MM.1S (cell line): ENCODE results near the gene KAT2B.

ENCODE experiments used
- DNase-seq: peaks from one replicate; pipeline ENCODE4 v3.0.0-alpha.2; 2015
- H2AFZ ChIP-seq: fragments of 300-600 bp; sonication (generic); 2 replicates; pipeline ENCODE4 v1.6.0; 2016; ENCODE audit warnings: antibody characterized with exemption, low read length
- H3F3A ChIP-seq: fragments of 300-600 bp; sonication (generic); 2 replicates; pipeline ENCODE4 v1.6.1; 2016; ENCODE audit warnings: mild to moderate bottlenecking, antibody characterized with exemption, low read length, moderate library complexity, mixed read lengths; ENCODE audit not compliant: insufficient read depth
- H3K27ac ChIP-seq: fragments of 300-600 bp; sonication (generic); 2 replicates; pipeline ENCODE4 v1.5.1; 2016; ENCODE audit warnings: mild to moderate bottlenecking, low read length
- H3K27me3 ChIP-seq: fragments of 300-600 bp; sonication (generic); replicated peaks from 2 replicates; pipeline ENCODE4 v1.6.0; 2016; ENCODE audit warnings: low read length; ENCODE audit not compliant: insufficient read depth
- H3K36me3 ChIP-seq: fragments of 300-600 bp; sonication (generic); replicated peaks from 2 replicates; pipeline ENCODE4 v1.6.1; 2016; ENCODE audit warnings: mild to moderate bottlenecking, low read length, mixed read lengths; ENCODE audit not compliant: insufficient read depth
- H3K4me1 ChIP-seq: fragments of 300-600 bp; sonication (generic); 2 replicates; pipeline ENCODE4 v1.6.1; 2016; ENCODE audit warnings: low read length, mixed read lengths
- H3K4me2 ChIP-seq: fragments of 300-600 bp; sonication (generic); 2 replicates; pipeline ENCODE4 v1.6.0; 2016; ENCODE audit warnings: low read depth, low read length
- H3K4me3 ChIP-seq: fragments of 300-600 bp; sonication (generic); 2 replicates; pipeline ENCODE4 v1.5.1; 2016; ENCODE audit warnings: low read length, mixed read lengths
- H3K79me2 ChIP-seq: fragments of 300-600 bp; sonication (generic); 2 replicates; pipeline ENCODE4 v1.6.1; 2016; ENCODE audit warnings: mixed run types, low read length, mixed read lengths
- H3K9ac ChIP-seq: fragments of 300-600 bp; sonication (generic); 2 replicates; pipeline ENCODE4 v1.6.1; 2016; ENCODE audit warnings: low read length, mixed read lengths
- H3K9me2 ChIP-seq: fragments of 300-600 bp; sonication (generic); replicated peaks from 2 replicates; pipeline ENCODE4 v1.6.1; 2016; ENCODE audit warnings: mild to moderate bottlenecking, low read length, mixed read lengths; ENCODE audit not compliant: insufficient read depth
- H3K9me3 ChIP-seq: fragments of 300-600 bp; sonication (generic); replicated peaks from 2 replicates; pipeline ENCODE4 v1.6.1; 2016; ENCODE audit warnings: mild to moderate bottlenecking, low read length, mixed read lengths; ENCODE audit not compliant: insufficient read depth
- H4K20me1 ChIP-seq: fragments of 300-600 bp; sonication (generic); 2 replicates; pipeline ENCODE4 v1.6.1; 2016; ENCODE audit warnings: mild to moderate bottlenecking, low read length, moderate library complexity, mixed read lengths; ENCODE audit not compliant: insufficient read depth
- EZH2 ChIP-seq: fragments of 300-600 bp; sonication (generic); optimal IDR thresholded peaks from 2 replicates; pipeline ENCODE3; 2017; ENCODE audit warnings: low read depth, mild to moderate bottlenecking, antibody characterized with exemption, low read length, mixed read lengths
- EZH2phosphoT487 ChIP-seq: fragments of 300-600 bp; sonication (generic); IDR thresholded peaks from 2 replicates; pipeline ENCODE4 v1.6.1; 2018; ENCODE audit warnings: antibody characterized with exemption, low read length
- TF ChIP-seq, protein P1 (sequence below): fragments of 300-600 bp; sonication (generic); IDR thresholded peaks from 2 replicates; pipeline ENCODE4 v1.5.1; 2016; ENCODE audit warnings: antibody characterized with exemption, low read length, mixed read lengths

The KAT2B gene

DNA sequence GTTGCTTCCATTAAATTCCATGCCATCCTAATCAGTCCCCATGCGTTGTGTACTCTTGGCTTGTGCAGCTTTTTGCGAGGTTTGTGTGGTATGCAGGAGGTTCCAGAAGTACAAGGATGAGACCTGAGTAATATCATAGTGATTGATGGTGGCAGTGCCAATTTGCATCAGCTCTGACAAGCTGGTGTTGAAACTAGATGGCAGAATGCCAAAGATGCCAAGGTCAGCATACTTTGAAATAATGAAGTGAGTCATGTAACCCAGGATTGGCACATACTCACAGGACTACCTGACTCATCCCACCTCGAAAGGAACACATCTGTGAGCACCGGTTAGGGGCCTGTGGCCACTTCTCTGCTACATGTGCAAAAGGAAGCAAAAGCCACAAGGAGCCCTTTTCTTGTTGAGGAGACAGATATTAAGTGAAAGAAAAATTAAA, 14.3 kb downstream of the KAT2B start:
- Histone ChIP-seq H3K79me2 (peaks cover 81% of the 10 kb centered on the region), H3K9me2 (no peaks in the 10 kb centered on the region), H3K4me3 (peak overlapping the region; percentile 50), H4K20me1 (no peaks in the 10 kb centered on the region), H3K9ac (peak overlapping the region; percentile 46), H3F3A (peaks cover 19% of the 10 kb centered on the region), H3K9me3 (no peaks in the 10 kb centered on the region), H2AFZ (0 out of 2 replicates have a peak overlapping the region, but pooled peaks have one; percentile 4), H3K36me3 (no peaks in the 10 kb centered on the region), H3K27ac (peak overlapping the region; percentile 93), H3K4me1 (peaks cover 28% of the 10 kb centered on the region), H3K27me3 (no peaks in the 10 kb centered on the region), H3K4me2 (peak overlapping the region; percentile 85)
- TF ChIP-seq, protein P1, sequence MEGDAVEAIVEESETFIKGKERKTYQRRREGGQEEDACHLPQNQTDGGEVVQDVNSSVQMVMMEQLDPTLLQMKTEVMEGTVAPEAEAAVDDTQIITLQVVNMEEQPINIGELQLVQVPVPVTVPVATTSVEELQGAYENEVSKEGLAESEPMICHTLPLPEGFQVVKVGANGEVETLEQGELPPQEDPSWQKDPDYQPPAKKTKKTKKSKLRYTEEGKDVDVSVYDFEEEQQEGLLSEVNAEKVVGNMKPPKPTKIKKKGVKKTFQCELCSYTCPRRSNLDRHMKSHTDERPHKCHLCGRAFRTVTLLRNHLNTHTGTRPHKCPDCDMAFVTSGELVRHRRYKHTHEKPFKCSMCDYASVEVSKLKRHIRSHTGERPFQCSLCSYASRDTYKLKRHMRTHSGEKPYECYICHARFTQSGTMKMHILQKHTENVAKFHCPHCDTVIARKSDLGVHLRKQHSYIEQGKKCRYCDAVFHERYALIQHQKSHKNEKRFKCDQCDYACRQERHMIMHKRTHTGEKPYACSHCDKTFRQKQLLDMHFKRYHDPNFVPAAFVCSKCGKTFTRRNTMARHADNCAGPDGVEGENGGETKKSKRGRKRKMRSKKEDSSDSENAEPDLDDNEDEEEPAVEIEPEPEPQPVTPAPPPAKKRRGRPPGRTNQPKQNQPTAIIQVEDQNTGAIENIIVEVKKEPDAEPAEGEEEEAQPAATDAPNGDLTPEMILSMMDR: no peak
- TF ChIP-seq EZH2 (no peak), EZH2phosphoT487 (no peak)
- DNase-seq: peak; percentile 96

DNA sequence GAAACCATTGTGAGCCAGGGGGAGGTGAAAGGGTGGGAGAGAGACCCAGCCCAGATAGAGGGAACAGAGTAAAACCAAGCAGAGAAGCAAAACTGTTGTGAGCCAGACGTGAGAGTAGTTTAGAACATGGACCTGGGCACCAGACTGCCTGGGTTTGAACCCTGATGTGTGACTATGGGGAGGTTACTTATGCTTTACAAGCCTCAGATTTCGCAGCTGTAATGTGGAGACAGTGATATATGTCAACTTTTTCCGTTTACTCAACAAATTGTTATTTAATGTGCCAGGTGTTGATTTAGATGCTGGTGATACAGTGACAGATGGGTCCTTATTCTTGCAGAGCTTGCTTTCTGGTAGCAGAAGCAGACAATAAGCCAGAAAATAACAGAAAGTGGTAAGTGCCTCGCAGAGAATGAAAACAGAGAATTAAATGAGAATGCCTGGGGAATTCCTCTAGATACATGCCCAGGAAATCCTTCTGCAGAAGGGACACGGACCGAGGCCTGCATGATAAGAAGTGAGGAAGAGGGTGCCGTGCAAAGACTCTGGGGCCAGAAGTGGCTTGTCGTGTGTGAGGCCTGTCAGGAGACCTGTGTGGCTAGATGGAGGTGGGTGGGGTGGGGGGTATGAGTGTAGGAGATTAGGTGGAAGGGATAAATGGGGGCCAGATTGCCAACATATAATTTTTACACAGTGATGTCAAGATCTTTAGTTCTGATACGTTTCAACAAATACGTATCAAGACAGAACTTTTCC, 15.0 kb downstream of the KAT2B start:
- Histone ChIP-seq H3K9me3 (no peaks in the 10 kb centered on the region), H3K4me1 (peaks cover 26% of the 10 kb centered on the region), H3K36me3 (no peaks in the 10 kb centered on the region), H2AFZ (0 out of 2 replicates have a peak overlapping the region, but pooled peaks have one; percentile 4), H3K27me3 (no peaks in the 10 kb centered on the region), H3K9ac (peak overlapping the region; percentile 46), H3K4me3 (peak overlapping the region; percentile 50), H4K20me1 (no peaks in the 10 kb centered on the region), H3K27ac (peak overlapping the region; percentile 93), H3K4me2 (peak overlapping the region; percentile 85), H3K9me2 (no peaks in the 10 kb centered on the region), H3F3A (peaks cover 19% of the 10 kb centered on the region), H3K79me2 (peaks cover 81% of the 10 kb centered on the region)
- DNase-seq: peak; percentile 65
- no peak for TF ChIP-seq EZH2phosphoT487
- TF ChIP-seq, protein P1: no peak
- no peak for TF ChIP-seq EZH2

DNA sequence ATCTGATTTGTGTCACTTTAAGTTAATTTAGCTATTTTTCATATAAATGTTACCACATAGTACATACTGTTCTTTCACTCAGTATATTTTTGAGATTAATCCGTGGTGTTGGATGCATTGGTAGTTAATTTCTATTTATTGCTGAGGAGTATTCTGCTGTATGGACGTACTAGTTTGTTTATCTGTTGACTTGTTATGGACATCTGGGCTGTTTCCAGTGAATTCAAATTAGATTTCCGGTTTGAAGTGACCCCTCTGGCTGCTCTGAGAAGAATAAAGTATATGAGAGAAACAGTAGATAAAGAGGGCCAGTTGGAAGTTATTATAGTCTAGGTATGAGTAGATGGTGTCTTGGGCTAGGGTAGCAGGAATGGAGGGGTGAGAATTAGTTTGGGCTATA, 15.6 kb downstream of the KAT2B start:
- Histone ChIP-seq H3K36me3 (no peaks in the 10 kb centered on the region), H3K27me3 (no peaks in the 10 kb centered on the region), H3K79me2 (peaks cover 80% of the 10 kb centered on the region), H3K4me2 (peak overlapping the region; percentile 85), H3K9me3 (no peaks in the 10 kb centered on the region), H2AFZ (no peak overlapping the region), H3K9ac (peak overlapping the region; percentile 46; the same call in 1 of the 2 replicates), H3K4me1 (peaks cover 28% of the 10 kb centered on the region), H3K4me3 (peak overlapping the region; percentile 50), H3K27ac (peak overlapping the region; percentile 93), H3F3A (peaks cover 21% of the 10 kb centered on the region), H4K20me1 (no peaks in the 10 kb centered on the region), H3K9me2 (no peaks in the 10 kb centered on the region)
- TF ChIP-seq EZH2phosphoT487: no peak
- TF ChIP-seq EZH2: no peak
- TF ChIP-seq, protein P1: no peak
- no peak for DNase-seq
